Heart left ventricle (tissue), 13 donors: ENCODE measurements around the gene AADACL3.

Source experiments
- POLR2A ChIP-seq, 2 donors: fragments of 450-650 bp; IDR thresholded peaks; one replicate each; pipeline ENCODE4 v1.6.1; 2017; ENCODE audit warnings: antibody characterized with exemption in 2 of 2, mild to moderate bottlenecking in 2 of 2, moderate library complexity in 2 of 2
- TF ChIP-seq, protein P1 (sequence below), 12 donors: fragments of 200-600 bp; sonication (generic) in 4 of 12; IDR thresholded peaks; one replicate each; pipeline versions ENCODE4 v1.5.0 to v1.8.0; 2018 to 2022; ENCODE audit warnings: antibody characterized with exemption in 12 of 12, mild to moderate bottlenecking in 5 of 12
- donor health status: ischemic (EF 13 %, LVEDD 7.1; RV severe dilation, severe dysfunction).
- donor health status: DM: no; HTN: yes; CAD: no.
- donor health status: DM: no; HTN: no; CAD: no.
- donor health status: ischemic (EF 25% LVEDD 6.9; RV normal size, moderate dysfunction).
- donor health status: ischemic (EF 25% LVEDD 5.7; RV mildly dilated, moderate dysfunction).
- donor health status: ischemic (EF 35%, LVEDD 5.7; RV mildly dilated, moderate dysfunction).
- donor health status: nonischemic (EF 11% LVEDD 7.7; RV severe dilation, severe dysfunction).
- donor health status: DM: yes; HTN: yes; CAD: no.
- donor health status: PGD.
- donor health status: ischemic (EF 29% LVEDD 5.4; RV normal size, mild dysfunction).
- donor health status: nonischemic (EF 23%, LVEDD 6.1; RV moderate dilation, normal function).

DNA sequence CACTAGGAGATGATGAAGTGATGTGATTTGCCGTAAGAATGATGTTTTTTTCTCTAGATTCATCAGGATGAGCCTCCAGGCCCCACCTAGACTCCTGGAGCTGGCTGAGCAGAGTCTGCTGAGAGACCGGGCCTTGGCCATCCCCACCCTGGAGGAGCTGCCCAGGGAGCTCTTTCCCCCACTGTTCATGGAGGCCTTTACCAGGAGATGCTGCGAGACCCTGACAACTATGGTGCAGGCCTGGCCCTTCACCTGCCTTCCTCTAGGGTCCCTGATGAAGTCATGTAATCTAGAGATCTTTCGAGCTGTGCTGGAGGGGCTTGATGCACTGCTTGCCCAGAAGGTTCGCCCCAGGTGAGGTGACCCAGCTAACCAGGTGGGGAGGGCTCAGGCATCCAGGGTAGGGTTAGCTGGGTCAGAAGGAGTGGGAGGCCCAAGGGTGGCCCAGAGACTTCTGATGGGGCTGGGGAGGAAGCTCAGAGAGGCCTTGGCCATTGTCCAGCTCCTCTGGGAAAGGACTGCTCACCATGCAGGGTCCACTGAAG lies 59.0 kb downstream of the AADACL3 start:
- TF ChIP-seq, protein P1, sequence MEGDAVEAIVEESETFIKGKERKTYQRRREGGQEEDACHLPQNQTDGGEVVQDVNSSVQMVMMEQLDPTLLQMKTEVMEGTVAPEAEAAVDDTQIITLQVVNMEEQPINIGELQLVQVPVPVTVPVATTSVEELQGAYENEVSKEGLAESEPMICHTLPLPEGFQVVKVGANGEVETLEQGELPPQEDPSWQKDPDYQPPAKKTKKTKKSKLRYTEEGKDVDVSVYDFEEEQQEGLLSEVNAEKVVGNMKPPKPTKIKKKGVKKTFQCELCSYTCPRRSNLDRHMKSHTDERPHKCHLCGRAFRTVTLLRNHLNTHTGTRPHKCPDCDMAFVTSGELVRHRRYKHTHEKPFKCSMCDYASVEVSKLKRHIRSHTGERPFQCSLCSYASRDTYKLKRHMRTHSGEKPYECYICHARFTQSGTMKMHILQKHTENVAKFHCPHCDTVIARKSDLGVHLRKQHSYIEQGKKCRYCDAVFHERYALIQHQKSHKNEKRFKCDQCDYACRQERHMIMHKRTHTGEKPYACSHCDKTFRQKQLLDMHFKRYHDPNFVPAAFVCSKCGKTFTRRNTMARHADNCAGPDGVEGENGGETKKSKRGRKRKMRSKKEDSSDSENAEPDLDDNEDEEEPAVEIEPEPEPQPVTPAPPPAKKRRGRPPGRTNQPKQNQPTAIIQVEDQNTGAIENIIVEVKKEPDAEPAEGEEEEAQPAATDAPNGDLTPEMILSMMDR (IDR thresholded peaks at IDR 0.05) = no peak
- TF ChIP-seq POLR2A (IDR thresholded peaks at IDR 0.05) = no peak
